Smooth muscle cell of the brain vasculature (primary cell): Measurements from ENCODE around the gene SOCS7.

Experiments
- DNase-seq: peaks from one replicate; pipeline ENCODE4 v3.0.0-alpha.2; 2012; ENCODE audit warnings: low read depth, low spot score

SOCS7 gene, protein sequence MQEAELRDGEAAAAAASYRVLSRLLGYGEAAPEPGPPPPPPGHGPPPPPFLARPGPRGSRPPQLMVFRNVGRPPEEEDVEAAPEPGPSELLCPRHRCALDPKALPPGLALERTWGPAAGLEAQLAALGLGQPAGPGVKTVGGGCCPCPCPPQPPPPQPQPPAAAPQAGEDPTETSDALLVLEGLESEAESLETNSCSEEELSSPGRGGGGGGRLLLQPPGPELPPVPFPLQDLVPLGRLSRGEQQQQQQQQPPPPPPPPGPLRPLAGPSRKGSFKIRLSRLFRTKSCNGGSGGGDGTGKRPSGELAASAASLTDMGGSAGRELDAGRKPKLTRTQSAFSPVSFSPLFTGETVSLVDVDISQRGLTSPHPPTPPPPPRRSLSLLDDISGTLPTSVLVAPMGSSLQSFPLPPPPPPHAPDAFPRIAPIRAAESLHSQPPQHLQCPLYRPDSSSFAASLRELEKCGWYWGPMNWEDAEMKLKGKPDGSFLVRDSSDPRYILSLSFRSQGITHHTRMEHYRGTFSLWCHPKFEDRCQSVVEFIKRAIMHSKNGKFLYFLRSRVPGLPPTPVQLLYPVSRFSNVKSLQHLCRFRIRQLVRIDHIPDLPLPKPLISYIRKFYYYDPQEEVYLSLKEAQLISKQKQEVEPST

DNA sequence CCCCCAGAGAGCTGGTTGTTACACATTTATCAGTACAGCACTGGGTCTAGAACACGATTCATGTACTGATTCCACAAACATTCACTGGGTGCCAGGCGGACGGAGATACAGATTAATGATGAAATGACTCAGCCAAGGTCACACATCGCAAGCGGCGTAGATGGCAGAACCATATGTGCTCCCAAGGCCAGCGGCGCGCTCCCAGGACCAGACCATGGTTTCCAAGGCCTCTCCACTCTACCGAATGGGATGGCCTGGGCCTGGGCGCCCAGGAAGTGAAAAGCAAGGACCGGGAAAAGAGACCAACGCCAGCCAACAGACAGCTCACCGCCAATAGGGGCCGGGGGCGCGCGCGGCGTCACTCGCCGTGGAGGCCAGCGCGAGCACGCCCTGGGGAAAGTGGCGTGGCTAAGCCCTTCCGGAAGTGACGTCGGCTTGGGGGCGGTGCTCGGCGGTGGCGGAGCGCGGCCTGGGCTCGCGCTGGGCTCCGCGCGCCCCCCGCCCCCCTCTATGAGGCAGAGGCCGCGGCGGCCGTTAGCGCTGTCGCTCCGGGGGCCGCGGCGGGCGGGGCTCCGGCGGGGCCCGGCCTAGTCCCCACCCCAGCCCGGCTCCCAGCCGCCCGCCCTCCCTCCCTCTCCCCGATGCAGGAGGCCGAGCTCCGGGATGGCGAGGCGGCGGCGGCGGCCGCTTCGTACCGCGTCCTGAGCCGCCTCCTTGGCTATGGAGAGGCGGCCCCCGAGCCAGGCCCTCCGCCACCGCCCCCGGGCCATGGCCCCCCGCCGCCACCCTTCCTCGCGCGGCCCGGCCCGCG lies at the start of gene SOCS7:
SOCS7 (plus strand) TSS at position 433 of the 811 bp plus-strand sequence; CDS start at position 642, 209 bp downstream.
- peak; percentile 73 for DNase-seq

DNA sequence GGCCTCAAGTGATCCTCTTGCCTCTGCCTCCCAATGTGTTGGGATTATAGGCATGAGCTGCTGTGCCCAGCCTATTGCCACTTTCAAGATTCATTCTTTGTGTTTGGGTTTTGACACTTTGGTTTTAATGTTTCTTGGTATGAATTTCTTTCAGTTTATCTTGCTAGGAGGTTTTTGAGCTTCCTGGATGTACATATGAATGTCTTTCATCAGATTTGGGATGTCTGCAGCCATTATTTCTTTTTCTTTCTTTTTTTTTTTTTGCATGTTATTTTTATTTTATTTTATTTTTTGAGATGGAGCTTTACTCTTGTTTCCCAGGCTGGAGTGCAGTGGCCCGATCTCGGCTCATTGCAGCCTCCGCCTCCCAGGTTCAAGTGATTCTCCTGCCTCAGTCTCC lies 36.1 kb upstream of the SOCS7 start:
- DNase-seq = no peak

DNA sequence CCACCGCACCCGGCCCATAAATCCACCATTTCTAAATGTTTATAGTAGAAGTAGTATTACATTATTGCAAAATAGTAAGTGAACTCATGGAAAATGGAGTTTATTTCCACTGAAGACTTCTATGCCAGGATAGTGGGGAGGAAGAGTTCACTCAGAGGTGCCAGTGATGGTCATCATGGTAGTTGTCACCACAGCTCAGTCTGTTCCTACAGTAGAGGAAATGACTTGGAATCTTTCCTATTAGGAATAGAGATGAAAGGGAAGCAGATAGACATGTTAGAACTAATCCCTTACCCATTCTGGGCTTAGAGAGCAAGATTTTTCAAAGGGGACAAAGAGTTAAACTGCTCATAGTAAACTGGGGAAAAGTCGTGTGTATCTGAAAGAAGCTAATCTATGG lies 34.6 kb upstream of the SOCS7 start:
- DNase-seq = no peak

DNA sequence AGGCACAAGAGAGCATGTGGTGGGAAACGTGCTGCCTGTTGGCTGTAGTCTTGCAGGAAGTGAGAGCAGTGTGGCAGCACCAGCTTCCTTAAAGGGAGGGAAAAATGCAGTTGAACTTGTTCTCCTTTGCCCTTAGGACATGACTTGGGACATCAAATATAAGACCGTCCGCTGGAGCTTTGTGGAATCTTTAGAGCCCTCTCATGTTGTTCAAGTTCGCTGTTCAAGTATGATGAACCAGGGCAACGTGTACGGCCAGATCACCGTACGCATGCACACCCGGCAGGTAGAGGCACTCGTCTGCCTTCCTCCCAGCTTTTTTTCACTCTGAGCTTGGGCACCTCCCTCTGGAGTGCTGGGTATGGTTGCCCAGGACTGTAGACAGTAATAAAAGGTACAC lies 31.2 kb upstream of the SOCS7 start:
- no peak for DNase-seq

DNA sequence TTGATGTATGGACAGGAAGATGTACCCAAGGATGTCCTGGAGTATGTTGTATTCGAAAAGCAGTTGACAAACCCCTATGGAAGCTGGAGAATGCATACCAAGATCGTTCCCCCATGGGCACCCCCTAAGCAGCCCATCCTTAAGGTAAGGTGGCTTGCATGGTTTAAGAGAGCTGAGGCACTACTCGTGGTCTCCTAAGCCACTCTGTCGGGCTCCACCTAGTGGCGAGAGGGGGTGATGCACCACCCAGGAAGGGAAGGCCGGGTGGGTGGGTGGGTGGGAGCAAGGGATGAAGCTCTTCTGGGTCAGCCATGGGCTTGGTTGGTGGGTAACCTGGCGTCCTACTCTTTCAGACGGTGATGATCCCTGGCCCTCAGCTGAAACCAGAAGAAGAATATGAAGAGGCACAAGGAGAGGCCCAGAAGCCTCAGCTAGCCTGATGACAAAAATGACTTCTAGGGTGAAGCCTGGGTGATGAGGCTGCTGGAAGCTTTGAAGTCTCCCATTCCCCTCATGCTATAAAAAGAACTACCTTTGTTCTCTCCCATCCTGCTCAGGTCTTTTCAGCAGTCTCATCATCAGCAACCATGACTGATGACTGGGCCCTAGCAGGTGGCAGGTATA lies 29.4 kb upstream of the SOCS7 start:
- no peak for DNase-seq

DNA sequence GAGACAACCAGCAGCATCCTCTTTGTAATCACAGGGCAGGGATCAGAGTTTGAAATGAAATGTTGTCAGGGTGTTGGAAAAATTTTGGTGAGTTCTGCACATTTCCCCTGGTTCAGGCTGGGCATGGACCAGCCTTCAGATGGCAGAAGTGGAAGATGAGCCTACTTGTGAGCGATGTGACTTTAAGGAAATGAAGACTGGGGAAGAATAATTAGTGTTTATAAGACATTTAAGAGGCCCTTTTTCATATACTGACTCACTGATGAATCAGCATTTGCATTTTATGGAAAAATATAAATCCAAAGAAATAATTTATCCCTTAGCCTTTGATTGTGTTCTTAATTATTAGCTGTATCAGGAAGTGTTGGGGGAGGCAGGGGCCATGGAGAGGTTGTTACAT lies 28.7 kb upstream of the SOCS7 start:
- DNase-seq = no peak

DNA sequence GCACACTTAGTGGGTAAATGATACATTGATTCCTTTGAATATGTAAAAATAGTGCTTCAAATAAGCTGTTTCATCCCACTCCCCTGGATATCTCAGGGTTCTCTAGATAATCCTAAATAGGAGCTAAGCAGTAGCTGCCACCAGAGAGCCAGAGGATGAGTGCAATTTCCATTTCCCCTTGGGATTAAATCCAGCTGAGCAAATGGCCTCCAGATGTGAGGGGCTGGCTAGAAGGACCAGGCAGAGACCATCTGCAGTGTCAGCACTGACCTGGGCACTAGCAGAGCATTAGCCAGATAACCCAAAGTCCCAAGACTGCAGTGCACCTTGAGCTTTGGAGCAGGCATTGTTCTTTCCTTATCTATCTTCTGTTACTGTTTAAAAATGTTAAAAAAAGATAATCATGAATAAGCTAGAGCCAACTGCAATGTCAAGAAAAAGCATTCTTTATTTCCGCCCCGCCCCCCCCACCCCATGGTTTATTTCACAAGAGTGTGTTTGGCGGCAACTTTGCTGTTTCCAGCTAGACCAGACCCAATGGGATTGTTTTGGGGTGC lies 27.4 kb upstream of the SOCS7 start:
- DNase-seq = no peak

DNA sequence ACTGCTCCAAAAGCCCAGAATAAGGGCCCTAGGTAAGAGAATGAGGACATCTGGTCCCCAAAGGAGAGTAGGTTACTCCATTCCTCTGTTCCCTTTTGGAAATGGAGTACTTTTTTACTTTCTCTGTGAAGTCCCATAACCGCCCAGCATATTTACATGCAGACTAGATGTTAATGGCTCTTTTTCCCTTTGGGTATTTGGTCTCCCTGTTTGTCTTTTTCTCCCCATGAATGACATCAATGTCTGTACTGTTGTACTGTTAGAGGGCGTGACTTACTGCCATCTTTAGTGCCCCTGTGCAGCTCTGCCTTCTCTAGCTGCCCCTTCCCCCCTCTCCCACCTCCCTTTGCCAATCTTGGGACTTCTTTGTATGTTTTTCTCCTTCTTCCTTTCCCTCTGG lies 26.9 kb upstream of the SOCS7 start:
- DNase-seq = no peak

DNA sequence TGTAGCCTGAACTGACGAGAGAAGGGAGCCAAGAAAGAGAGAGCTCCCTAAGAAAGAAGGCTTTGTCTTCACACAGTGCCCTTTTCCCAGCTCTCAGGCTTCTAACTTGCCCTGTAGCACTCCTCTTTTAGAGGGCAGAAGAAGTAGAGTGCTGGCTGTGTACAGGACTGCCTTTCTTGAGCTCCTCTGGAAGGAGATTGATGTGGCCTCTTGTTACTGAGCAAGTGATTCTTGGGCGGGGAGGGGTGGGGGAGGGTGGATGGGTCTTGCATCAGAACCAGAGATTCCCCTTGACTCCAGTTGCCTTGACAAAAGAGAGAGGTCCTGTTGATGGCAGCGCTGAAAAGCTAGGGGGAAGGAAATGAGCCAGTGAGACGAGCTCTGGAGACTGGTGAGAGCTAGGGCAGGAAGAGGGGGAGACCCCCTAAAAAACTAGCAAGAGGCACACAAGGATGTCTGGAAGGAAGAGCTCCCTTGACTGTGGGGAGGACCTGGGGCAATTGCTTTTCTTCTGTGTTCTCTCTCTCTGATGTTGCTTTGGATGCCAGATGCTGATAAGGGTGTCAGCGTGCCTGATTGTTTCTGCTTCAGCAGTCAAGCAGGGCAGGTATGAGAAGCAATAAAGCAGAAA lies 26.3 kb upstream of the SOCS7 start:
- no peak for DNase-seq

DNA sequence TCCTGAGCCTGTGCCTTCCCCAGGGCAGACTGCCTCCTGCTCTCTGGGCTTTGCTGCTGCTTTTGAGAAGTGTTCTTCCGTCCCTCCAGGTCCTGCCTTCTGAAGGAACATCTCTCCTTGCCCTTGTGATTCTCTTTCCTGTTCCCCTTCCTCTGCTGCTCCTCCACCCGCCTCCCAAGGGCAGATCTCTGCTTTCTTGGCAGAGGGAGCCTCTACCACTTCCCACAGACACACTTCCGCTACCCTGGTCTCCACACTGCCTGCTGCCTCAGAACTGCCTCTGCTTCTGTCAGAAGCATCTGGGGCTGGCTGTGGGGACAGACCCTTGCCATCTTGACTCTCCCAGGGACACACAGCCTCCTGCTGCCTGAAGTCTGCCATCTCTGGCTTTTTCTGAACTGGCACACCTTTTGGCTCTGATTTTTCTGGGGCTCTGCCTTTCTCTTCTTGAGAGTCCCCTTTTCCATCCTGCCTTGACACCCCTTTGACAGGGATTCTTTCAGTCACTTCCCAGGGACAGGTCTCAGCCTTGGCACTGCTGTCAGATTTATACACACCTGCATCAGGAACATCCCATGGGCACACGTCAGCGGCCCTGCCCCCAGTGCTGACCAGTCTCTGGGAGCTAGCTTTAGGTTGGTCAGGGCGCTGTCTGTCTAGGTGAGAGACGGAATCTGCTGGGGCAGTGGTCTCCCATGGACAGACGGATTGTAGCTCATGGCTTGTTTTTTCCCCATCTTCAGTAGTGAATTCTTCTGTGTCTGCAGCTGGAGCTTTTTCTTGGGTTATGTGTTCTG lies 24.4 kb upstream of the SOCS7 start:
- no peak for DNase-seq

DNA sequence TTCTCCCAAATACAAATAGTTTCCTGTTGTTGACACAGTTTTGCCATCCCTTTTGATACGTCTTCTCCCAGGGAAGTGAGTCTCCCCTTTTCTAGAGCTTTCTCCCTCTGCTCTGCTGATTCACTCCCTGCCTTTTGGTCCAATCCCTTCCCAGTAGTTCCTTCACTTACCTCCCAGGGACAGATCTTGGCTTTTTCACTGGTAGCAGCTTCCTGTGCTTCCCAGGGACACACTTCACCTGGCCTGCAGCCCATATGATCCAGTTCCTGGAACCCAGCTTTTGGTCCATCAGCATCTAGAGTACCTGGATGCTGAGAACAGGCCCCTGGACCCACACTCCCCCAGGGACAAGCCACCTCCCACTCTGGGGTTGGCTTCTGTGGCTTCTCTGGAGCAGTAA lies 23.7 kb upstream of the SOCS7 start:
- DNase-seq = no peak

DNA sequence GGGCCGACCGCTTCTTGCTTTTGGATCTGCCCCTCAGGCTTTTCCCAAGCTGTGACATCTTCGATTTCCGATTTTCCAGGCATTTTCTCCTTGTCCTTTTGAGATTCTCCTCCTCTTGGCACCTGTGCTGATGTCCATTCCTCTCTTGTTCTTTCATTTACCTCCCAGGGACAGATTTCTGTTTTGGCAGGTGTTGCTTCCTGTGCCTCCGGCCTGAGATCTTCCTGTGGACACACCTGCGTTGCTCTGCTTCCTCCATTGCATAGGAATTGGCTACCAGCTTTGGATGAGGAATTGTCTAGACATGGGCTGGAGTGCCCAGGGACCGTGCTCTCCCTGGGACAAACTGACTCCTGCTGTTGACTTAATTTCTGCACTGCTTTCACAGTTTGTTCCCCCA lies 23.0 kb upstream of the SOCS7 start:
- no peak for DNase-seq

DNA sequence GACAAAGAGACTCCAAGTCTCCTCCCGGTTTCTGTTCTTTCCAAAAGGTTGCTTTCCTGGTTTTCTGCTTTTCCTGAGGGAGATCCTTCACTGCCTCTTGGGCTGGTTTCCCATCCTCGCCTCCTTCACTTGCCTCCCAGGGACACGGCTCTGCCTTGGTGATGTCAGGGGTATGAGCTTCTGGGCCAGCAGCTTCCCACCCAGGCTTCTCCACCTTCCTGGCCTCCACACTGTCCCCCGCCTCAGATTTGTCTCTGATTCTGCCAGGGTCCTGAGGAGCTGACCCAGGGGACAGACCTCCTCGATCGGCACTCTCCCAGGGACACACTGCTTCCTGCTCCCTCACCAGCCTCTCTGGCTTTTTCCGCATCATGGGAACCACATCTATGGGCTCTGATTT lies 22.4 kb upstream of the SOCS7 start:
- DNase-seq = no peak

DNA sequence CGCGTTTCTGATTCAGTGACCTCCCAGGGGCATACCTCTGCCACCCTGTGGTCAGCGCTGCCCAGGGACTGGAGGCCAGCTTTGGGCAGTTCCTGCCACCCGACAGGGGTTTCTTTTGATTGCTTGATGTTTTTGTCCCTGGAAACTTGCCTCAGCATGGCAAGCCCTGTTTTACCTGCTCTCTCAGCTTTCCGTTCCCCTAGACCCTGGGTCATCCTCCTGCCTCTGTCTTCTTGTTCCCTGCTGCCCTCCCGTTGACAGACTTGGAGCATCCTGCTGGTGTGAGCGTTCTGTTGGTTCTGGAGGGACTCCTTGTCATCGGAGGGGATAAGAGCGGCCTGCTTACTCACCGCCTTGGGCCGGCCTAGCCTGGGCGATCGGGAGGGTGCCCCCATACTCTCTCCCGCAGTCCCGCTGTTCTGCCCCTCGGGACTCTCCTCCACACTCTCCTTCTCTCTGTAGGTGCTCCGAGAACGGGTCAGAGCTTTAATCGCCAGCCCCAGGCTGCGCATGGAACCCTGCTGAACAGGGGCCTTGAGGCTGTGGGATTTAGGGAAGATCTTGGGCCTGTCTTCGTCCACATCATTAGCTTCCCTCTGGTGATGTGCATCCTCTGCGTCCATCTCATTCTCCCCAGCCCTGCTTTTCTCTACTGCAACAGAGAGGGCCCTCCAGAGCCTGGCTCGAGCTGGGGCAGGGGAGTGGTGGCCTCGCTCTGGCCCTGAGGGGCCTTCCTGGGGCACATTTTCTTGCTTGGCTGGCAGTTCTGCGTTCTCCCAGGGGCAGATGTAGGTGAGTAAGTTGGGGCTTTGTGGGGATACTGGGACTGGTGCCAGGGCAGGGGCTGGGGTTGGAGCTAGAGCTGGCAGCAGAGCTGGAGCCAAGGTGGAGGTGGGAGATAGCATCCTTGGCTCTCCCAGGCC lies 21.6 kb upstream of the SOCS7 start:
- DNase-seq = no peak

DNA sequence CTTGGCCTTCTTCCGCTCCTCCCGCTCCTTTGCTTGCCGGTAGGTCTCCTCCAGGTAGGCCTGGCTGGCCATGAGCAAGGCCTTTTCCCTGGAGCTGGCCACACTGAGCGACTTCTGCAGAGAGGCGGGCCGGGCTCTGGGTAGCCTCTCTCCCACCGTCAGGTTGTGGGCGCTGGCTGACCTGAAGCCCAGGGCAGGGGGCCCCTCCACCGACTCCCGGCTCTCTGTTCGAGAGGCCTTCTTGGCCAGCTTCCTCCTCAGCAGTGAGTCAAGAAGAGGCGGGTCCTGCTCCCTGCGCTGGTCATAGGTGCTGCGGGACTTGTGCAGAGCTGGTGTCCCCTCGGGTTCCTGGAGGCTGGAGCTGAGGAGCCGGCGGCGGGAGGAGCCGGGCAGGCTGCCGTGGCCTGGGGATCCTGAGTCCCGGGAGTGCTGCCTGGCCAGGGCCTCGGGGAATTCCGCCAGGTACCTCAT lies 20.7 kb upstream of the SOCS7 start:
- DNase-seq = no peak

DNA sequence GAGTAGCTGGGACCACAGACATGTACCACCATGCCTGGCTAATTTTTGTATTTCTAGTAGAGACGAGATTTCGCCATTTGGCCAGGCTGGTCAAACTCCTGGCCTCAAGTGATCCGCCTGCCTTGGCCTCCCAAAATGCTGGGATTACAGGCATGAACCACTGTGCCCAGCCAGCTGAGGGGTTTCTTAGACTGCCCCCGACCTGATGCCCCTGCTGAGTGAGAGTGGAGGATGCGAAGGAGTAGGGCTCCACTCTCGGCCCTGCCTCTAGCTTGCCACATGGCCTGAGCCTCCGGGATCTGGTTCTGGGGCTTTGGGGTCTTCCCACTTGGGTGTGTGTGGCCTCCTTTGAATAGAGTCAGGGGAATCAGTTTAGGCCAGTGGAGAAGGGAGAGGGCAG lies 18.9 kb upstream of the SOCS7 start:
- DNase-seq = no peak

DNA sequence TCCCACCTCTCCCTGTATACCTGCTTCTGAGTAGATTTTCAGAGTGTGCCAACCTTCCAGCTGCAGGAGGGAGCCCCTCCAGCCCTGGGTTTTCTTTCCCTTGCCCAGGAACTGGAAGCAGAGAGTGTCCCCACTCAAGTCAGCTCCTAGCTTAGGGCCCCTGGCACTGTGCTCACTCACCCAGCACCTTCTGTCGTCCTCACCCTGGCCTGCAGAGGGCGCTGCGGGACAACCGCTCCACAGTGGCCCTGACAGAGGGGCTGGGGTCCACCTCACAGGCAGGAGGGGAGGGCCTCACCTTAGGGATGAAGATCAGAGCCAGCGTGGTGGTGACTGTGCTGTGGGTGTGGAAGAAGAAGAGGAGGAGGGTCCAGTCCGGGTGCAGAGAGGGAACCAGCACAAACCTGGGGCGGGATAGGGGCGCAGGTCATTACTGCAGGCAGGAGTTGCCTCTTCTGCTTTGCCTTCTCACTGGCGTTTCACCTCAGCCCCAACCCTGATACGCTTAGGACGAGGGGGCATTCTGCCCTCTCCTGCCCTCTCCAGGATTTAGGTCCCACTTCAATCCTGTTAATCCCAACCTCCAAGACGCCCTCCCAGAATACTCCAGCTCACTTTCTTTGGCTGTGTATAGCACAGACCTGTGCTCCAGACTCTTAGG lies 17.9 kb upstream of the SOCS7 start:
- no peak for DNase-seq

DNA sequence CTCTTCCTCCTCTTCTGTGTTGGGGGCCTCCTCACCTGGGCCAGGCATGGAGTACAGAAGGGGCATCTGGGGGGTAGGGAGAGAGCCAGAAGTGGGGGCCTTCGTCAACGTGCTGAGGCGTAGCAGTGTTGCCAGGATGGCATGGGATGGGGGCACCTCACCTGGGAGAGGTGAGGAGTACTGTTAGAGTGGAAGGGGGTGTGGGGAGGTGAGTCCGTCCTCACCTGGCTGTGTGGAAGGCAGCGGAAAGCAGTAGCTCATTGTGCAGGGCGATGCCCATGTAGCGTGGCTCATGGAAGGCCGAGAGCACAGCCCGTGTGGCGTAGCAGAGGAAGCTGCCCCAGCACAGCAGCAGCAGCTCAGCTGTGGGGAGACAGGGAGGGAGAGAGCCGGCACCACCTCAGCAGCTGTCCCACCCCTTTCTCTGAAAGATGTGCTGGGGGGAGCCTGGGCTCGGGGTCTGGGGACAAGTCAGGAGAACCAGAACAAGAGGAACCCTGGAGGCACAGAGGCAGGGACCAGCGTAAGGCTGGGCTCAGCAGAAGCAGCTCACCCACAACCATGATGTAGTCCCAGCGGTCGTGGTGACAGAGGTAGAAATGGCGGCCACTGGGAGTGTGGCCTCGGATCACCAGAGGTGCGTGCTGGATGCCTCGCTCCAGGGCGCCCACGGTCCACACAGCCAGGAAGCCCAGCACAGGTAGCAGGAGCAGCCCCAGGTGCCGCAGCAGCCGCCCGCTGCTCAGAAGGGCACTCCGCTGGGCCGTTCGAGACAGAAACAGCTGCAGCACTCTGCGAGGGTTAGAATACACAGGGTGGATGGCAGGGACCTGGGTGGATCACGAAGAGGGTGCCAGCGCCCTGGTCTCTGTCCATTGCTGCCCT lies 16.9 kb upstream of the SOCS7 start:
- DNase-seq = no peak
